Nucleus accumbens (tissue), 56 donors: Measurements from ENCODE around the gene ENTPD2.
A peak's percentile ranks its signal among the peaks of the same experiment; 100 is the strongest.

Experiments used
- DNase-seq, 56 donors: peaks; one replicate each; lab custom pipeline; 2025; lab: John Stamatoyannopoulos, UW

The ENTPD2 gene

DNA sequence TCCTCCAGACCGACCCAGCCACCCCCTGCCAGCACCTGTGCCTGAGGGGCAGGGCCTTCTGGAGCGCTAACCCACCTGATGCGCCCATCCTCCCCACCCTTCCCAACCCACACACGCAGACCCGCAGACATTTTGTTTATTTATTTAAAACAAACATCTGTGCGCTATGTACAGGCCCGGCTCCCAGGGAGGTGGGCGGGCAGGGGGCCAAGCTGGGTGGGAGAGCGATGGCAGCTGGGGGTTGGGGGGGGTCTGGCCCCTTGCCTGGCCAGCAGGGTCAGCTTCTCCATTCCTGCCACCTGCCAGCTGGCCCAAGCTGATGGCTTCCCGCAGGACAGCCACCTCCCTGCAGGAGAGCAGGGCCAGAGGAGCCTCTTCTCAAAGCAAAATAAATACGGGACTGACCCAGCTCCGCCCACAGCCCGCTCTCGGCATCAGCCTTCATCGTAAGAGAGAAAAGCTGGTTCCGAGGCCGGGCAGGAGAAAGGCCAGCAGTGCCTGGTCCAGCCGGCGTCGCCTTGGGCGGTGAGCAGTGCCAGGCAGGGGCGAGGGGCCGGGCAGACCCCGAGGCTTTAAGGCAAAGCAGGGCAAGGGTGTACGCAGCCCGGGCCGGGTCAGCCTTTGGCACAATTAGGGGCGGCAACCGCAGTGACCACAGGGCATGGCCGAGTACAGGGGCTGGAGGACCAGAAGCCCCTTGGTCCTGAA is 46.6 kb downstream of the ENTPD2 start:
- no peak for DNase-seq

DNA sequence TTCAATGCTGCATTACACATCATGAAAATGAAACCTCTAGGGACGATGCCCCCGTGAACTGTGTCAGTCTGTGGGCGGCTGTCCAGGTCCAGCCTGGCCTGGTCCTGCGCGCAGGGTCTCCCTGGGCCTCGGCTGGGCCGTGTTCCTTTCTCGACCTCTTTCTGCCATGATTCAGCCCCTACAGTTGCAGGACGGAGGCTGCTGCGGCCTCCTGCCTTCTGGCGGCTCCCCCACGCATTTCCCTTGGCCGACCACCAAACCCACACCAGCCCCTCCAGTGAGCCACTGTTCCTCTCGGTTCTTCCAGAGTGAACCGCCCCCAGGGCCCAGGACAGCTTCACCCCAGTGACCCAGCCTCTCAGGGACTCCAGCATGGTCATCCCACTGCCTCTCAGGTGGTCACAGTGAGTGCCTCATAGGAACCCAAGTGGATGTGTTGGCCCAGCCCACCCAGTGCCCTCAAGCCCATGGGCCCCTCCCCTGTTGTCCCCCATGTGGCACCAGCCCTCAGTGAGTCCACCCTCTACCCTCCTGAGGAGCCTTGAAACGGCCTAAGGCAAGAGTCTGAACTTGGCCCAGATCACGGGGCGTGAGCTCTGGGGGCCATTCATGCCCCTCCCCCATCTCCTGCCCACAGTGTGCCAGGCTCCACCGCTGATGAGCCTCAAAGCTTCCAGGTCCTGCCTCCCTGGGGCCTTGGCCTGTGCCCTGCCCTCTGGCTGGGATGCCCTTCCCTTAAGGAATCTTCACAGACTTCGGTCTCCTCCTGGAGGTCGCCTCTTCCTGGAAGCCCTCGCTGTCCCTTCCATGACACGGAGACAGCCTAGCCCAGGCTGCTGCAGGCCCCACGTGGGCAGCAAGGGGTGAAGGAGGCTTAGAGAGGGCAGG is 47.5 kb downstream of the ENTPD2 start:
- DNase-seq = peak in 3 of 56 donors; percentile 24 to 54 (median 53)

DNA sequence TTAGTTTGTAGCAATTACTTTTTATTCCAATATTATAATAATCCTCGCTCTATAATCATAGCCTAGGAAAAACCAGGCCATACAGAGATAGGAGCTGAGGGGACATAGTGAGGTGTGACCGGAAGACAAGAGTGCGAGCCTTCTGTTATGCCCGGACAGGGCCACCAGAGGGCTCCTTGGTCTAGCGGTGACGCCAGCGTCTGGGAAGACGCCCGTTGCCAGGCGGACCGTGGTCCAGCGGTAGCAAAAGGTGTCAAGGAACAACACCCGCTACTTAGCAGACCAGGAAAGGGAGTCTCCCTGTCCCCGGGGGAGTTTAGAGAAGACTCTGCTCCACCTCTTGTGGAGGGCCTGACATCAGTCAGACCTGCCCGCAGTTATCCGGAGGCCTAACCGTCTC is 49.6 kb downstream of the ENTPD2 start:
- DNase-seq = peak in 8 of 56 donors; percentile 24 to 51 (median 37)

DNA sequence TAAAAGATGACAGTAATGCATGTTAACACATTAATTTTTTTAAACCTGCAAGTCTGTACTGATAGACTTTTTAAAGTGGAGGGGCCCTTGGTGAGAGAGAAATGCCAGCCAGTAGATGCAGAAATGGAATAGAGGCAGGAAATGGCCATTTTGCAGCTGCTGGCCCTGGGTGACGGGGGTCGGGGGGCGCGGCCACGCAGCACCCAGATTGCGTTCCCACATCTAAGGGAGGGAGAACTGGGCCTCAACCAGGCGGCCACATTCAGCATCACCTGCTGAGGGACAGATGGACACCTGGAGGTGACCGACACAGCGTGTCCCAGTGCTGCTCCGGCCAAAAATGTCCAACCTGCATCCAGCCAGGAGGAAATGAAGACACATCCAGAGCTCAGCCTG is 51.2 kb downstream of the ENTPD2 start:
- no peak for DNase-seq

DNA sequence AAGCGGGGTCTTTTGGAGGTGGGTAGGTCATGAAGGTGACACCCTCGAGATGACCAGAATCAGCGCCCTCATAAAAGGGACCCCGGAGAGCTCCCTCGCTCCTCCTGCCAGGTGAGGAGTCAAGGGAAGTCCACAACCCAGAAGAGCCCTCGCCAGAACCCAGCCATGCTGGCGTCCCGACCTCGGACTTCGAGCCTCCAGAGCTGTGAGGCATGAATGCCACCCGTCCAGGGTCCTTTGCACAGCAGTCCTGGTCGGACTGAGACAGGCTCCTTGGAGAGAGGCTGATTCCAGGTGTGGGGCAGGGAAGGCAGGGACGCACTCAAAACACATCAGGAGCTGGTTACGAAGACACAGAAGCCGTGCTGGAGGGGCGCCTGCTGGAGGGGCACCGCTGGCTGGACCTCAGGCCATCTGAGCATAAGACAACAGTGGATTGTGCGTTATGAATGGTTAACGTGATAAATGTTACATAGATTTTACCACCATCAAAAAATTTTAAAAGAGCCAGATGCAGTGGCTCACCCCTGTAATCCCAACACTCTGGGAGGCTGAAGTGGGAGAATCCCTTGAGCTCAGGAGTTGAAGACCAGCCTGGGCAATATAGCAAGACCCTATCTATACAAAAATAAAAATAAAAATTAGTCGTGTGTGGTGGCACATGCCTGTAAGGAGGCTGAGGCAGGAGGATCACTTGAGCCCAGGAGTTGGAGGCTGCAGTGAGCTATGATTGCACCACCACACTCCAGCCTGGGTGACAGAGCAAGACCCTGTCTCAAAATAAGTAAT is 51.8 kb downstream of the ENTPD2 start:
- no peak for DNase-seq

DNA sequence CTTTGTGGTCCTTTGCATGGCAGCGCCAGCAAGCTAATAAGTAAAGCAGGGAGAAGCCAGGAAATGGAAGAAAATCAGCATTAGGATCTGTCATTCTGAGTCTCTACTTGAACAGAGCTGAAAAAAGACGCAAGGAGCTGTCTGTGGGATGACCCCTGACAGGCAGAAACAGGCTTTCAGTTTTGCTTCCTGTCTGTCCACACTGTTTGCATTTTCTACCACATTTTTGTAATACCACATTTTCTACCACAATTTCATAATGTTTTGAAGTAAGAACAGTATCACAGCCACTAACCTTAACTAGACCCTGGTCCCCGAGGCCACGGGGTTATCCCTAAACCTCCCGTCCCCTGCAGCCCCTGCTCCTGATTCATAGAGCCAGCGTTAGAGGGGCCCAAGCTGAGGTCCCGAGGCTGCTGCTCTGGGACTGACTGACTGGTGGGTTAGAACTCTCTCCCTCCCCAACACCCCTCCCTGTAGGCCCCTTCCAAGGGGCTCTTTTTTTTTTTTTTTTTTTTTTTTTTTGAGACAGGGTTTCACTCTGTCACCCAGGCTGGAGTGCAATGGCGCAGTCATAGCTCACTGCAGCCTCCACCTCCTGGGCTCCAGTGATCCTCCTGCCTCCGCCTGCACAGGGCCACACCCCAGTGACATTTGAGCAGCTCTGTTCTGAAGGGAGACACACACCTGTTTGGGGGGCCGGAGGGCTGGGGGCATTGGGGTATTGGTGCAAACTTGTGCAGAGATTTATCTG is 53.5 kb downstream of the ENTPD2 start:
- DNase-seq = no peak
